Thoracic aorta (tissue), 2 donors: ENCODE measurements around the gene PHF3. TPM values are rescaled to one million over a fixed set of nuclear protein-coding genes. Genes with fewer than 3 reads are reported as not detected.
A peak's percentile ranks its signal among the peaks of the same experiment; 100 is the strongest.

ENCODE experiments used
- ATAC-seq: fragments of 150-250 bp; one replicate; pipeline ENCODE4 v1.8.0; 2017; ENCODE audit warnings: low read depth; ENCODE audit not compliant: insufficient number of reproducible peaks, low FRiP score
- DNase-seq: peaks from one replicate; pipeline ENCODE4 v3.0.0-alpha.2; 2020; ENCODE audit warnings: low spot score
- H3K27ac ChIP-seq, 2 donors: fragments of 200-600 bp; sonication (generic); 1 replicate in 1 of 2; 2 replicates in 1 of 2; pipeline ENCODE4 v1.5.1; 2016; ENCODE audit warnings: mild to moderate bottlenecking in 2 of 2, moderate library complexity in 2 of 2
- H3K27me3 ChIP-seq: fragments of 200-600 bp; sonication (generic); replicated peaks from 2 replicates; pipeline ENCODE4 v1.6.0; 2016; ENCODE audit warnings: mild to moderate bottlenecking; ENCODE audit not compliant: insufficient read depth
- H3K36me3 ChIP-seq: fragments of 200-600 bp; sonication (generic); one replicate; pipeline ENCODE4 v1.5.1; 2016
- H3K4me1 ChIP-seq, 2 donors: fragments of 200-600 bp; sonication (generic); 1 replicate in 1 of 2; 2 replicates in 1 of 2; pipeline versions ENCODE4 v1.5.1 to v1.6.0; 2016; ENCODE audit warnings: low read depth in 2 of 2, mild to moderate bottlenecking in 1 of 2; ENCODE audit not compliant: control insufficient read depth in 1 of 2
- H3K4me3 ChIP-seq: fragments of 200-600 bp; sonication (generic); 2 replicates; pipeline ENCODE4 v1.5.1; 2016; ENCODE audit warnings: mild to moderate bottlenecking
- H3K9me3 ChIP-seq: fragments of 200-600 bp; sonication (generic); 2 replicates; pipeline ENCODE4 v1.5.1; 2016
- CTCF ChIP-seq: fragments of 200-600 bp; sonication (generic); IDR thresholded peaks from one replicate; pipeline ENCODE4 v1.5.1; 2019; ENCODE audit warnings: antibody characterized with exemption
- total RNA-seq, 2 donors: library from RNA; depleted of rRNA; stranded (reverse); fragments of >200 nt; gene quantifications; one replicate each; pipeline versions ENCODE4 v1.1.0 to v1.2.3, GENCODE V29; 2016

PHF3 gene
- total RNA-seq = 10 to 100 TPM; 55.4 to 59.5 TPM

GRCh38 chr6:63635588-63636517, at the start of gene PHF3:
Gene PHF3 (plus strand): TSS chr6:63635802. CDS start chr6:63646552, 10,750 bp downstream.
- Histone ChIP-seq H3K4me3 (peak within 1 kb of the TSS; percentile 99), H3K36me3 (no peaks in the 10 kb centered on the region), H3K27ac (peak within 1 kb of the TSS; percentile 86 to 96), H3K4me1 (peaks cover 26 to 42% of the 10 kb centered on the region in 2 donors), H3K27me3 (no peaks in the 10 kb centered on the region), H3K9me3 (no peaks in the 10 kb centered on the region)
- DNase-seq (peak; percentile 44), ATAC-seq (peak; percentile 77)
- no peak for TF ChIP-seq CTCF

GRCh38 chr6:63589952-63590411, 45.6 kb upstream of the PHF3 start:
- ATAC-seq (no peak), DNase-seq (no peak)
- Histone ChIP-seq H3K36me3 (no peaks in the 10 kb centered on the region), H3K4me1 (no peaks in the 10 kb centered on the region), H3K9me3 (no peaks in the 10 kb centered on the region), H3K27ac (no peak overlapping the region), H3K4me3 (no peak overlapping the region), H3K27me3 (no peaks in the 10 kb centered on the region)
- no peak for TF ChIP-seq CTCF

- H3K27me3 ChIP-seq = no peaks in the 10 kb centered on the region
- H3K4me1 ChIP-seq = peaks cover 2% of the 10 kb centered on the region in 2 donors
- no peaks in the 10 kb centered on the region for H3K9me3 ChIP-seq
- H3K36me3 ChIP-seq = no peaks in the 10 kb centered on the region
- TF ChIP-seq CTCF = no peak
- DNase-seq = no peak
- H3K4me3 ChIP-seq = no peak overlapping the region
- no peak overlapping the region for H3K27ac ChIP-seq
- ATAC-seq = no peak
Measured at GRCh38 chr6:63592886-63593285, 42.7 kb upstream of the PHF3 start.

GRCh38 chr6:63597141-63598048, 38.2 kb upstream of the PHF3 start:
- ATAC-seq = no peak
- H3K4me1 ChIP-seq = peaks cover 4 to 6% of the 10 kb centered on the region in 2 donors
- DNase-seq = no peak
- peak overlapping the region; percentile 64 for H3K4me3 ChIP-seq
- no peak for TF ChIP-seq CTCF
- no peaks in the 10 kb centered on the region for H3K36me3 ChIP-seq
- H3K27ac ChIP-seq = no peak overlapping the region
- no peaks in the 10 kb centered on the region for H3K9me3 ChIP-seq
- no peaks in the 10 kb centered on the region for H3K27me3 ChIP-seq
